ENCODE data around the gene EME2. TPM values are rescaled to one million over a fixed set of nuclear protein-coding genes. Genes with fewer than 3 reads are reported as not detected.

EME2 gene
- polyA plus RNA-seq, 1 donor, result 5.7 TPM

GRCh38 chr16:1766701-1767100 is 5.9 kb upstream of the EME2 start:
- no peak for DNase-seq (ENCODE audit: low read depth)

- no peak for DNase-seq (ENCODE audit: low read depth)
Measured at GRCh38 chr16:1767116-1767994, 5.3 kb upstream of the EME2 start.

GRCh38 chr16:1768061-1768766 is 4.4 kb upstream of the EME2 start:
- no peak for DNase-seq (ENCODE audit: low read depth)

GRCh38 chr16:1768767-1769401 is 3.7 kb upstream of the EME2 start:
- DNase-seq (ENCODE audit: low read depth), result no peak

- no peak for DNase-seq (ENCODE audit: low read depth)
Measured at GRCh38 chr16:1769402-1770300, 3.0 kb upstream of the EME2 start.

GRCh38 chr16:1770328-1771187 is 2.1 kb upstream of the EME2 start:
- no peak for DNase-seq (ENCODE audit: low read depth)

GRCh38 chr16:1771188-1771863 is 1.3 kb upstream of the EME2 start, which contains the start of gene NME3:
NME3 (minus strand) TSS chr16:1771543; CDS start chr16:1771534, 9 bp downstream.
- DNase-seq (ENCODE audit: low read depth), result no peak

GRCh38 chr16:1771864-1772361 is 697 bp upstream of the EME2 start:
- no peak for DNase-seq (ENCODE audit: low read depth)

GRCh38 chr16:1772908-1773702 is 495 bp downstream of the EME2 start, which contains the start of gene MRPS34:
MRPS34 (minus strand) TSS chr16:1773134; CDS start chr16:1773119, 15 bp downstream.
- no peak for DNase-seq (ENCODE audit: low read depth)

GRCh38 chr16:1773703-1774447 is 1.3 kb downstream of the EME2 start:
- DNase-seq (ENCODE audit: low read depth), result no peak

GRCh38 chr16:1774448-1774780 is 1.8 kb downstream of the EME2 start:
- DNase-seq (ENCODE audit: low read depth), result no peak

- DNase-seq (ENCODE audit: low read depth), result no peak
Measured at GRCh38 chr16:1775006-1775845, 2.6 kb downstream of the EME2 start.

- DNase-seq (ENCODE audit: low read depth), result no peak
Measured at GRCh38 chr16:1775846-1776671, 3.4 kb downstream of the EME2 start.

GRCh38 chr16:1776672-1776955 is 4.0 kb downstream of the EME2 start:
- DNase-seq (ENCODE audit: low read depth), result no peak

- DNase-seq (ENCODE audit: low read depth), result no peak
Measured at GRCh38 chr16:1776991-1777374, 4.4 kb downstream of the EME2 start.

- no peak for DNase-seq (ENCODE audit: low read depth)
Measured at GRCh38 chr16:1777375-1778199, 5.0 kb downstream of the EME2 start.

Measured in forelimb muscle (tissue), 1 donor.